Activated CD4-positive, CD25-positive, alpha-beta regulatory T cell treated with anti-CD3 and anti-CD28 coated beads, Interleukin-2, amount 50 U/mL, for 72 hours (primary cell): ENCODE data around the gene VANGL1.

Experiments
- DNase-seq: peaks from one replicate; pipeline ENCODE4 v3.0.0; 2021

Gene VANGL1

DNA sequence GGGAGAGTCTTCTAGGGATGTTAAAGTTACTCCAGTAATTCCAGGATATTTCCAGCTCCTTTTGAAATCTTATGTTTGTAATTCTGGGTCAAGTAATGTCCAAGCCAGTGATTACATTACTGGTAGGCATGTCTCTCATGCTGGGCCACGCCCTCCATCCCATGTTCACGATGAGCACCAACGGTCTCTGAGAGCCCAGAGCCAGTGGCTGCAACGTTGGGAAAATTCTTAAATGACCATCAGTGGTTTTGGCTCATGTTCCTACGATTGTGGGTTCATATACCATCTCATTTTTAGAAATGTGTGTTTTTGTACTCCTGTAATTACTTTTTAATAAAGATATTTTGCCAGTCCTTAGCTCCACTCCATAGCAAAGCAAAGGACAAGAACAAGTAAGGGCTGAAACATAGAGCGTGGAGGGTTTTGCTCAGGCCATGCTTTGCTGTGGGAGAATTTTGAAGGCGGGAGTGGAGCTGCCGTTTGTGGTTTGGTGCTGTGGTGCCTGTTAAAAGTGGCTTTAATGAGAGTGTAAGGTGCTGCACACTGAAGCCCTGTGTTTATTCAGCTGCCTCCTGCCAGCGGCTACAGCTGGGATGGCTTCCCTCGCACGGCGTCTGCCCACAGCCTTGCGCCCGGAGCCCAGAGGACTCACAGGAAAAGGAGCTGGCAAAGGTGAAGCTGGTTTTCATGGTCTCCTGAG lies 28.9 kb downstream of the VANGL1 start:
- no peak for DNase-seq

DNA sequence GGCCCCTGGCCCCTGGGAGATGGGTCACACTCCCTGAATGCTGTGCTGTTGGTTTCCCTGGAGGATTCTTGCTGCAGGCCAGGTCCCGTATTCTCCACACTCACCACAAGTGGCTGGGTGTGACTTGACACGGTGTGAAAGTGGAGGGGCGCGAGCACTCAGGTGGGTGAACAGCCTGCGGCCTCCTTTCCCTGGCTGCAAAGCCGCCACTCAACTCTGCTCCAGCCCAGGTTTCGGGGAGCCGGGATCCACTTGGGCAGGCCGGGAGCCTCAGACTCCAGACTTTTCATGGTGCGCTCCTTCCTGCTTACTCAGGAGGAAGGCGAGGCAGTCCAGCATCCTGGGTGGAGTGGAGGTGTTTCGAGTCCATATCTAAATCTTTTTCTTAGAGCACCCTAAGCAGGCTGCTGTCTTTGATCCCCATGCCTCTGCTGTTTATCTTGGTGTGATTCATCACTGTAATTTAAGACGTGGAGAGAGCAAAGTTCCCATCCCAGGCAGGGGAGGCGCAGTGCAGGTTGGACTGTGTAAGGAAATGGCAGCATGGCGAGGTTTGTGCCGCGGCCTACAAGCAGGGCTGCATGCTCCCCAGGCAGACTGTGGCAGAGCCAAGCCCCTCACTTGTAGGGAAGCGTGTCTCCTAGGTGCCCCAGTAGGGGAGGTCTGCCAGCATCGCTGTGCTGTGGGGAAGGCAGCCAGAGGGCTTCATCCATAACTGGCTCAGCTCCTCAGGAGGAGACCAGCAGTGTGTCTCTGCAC lies 29.6 kb downstream of the VANGL1 start:
- DNase-seq = no peak

DNA sequence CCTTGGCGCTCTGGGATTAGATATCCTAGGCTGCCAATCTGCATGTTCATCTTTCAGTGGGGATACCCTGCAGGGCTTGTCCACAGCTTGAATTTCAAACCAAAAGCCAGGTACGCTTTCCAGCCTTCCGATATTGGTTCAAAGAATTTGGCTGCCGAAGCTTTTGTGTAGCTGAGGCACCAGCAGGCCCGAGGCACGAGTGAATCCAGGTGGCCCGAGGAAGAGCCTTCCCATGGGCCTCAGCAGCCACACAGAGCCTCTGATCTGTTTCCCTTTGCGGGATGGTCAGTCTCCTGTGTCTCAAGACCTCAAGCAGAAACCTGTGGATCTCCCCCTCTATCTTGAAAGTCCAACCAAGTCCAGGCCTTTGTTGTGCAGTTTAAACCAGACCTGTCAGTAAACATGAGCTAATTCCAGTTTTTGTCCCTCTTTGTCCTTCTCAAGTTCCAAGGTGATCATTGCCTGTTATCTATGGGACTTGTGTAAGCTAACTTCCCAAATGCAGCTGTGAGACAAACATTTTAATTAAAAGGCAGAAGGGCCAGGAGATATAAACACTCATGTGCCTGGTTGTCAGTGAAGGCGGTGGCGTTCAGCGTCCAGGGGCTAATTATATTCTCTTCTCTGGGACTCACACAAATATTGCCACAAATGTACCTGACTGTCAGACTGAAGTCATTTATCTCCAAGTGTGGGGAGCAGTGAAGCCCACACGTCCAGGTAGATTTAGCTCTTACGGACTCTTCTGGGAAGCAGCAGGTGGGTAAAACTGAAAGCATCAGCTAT lies 30.6 kb downstream of the VANGL1 start:
- DNase-seq = no peak

DNA sequence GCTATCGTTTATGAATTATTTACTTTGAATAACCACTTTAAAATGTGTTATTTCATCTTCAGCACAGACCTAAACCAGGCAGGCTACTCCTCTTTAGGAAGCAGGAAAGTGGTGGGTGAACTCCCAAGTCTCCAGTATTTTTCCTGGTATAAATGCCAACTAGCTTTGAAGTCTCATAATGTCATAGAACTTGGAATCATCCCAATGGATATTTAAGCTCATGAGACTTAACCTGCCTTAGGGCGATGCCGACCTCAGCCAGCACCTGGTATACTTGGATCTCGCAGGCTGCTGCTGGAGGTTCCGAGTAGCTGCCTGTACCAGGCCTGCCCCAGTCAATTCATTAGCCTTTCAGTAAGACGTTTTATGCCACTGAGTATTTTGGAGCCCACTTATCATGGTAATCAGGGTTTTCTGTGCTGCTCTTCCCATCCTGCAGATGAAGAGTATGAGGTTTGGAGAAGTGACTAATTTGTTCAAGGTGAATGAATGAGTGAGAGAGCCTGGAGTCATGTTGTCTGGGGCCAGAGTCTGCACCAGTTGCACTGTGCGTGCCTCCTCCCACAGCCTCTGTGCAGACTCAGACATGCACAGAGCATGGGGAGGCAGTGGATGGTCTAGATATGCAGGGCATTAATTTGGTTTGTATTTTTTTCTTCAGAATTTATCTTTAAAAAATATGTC lies 34.9 kb downstream of the VANGL1 start:
- DNase-seq = no peak

DNA sequence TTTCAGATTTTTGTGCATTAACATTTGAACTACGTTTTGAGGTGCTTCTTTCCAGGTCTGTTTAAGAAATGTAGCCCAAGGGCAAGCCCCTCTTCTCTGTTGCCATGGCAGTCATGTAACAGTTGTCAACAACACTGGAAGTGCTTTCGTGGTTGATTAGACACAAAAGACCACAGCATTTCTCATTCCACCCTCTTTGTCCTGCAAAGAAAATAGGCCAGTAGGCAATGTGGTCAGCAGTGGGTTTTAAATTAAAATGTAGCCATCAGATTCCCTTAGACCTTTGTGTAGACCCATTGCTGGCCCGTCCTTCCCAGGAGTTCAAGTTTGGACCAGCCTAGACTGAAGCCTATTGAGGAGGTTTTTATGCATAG lies 35.4 kb downstream of the VANGL1 start:
- no peak for DNase-seq

DNA sequence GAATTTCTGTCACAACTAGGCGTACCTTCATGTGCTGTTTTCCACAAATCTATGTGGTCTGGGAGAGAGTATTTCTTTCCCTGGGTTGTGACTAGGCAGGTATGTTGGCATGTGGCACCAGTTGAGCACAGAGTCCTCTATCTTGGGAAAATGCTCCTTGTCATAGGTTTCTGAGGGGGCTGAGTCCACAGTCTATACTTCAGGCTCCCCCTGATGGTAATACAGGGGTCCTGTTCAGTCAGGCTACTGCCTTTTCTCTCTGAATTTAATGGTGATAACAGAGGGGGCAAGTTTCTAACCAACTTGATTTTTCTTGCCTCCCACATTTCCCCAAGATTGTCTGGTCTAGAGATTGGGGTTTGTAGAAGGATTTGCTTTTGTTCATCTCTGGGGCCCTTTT lies 35.8 kb downstream of the VANGL1 start:
- no peak for DNase-seq

DNA sequence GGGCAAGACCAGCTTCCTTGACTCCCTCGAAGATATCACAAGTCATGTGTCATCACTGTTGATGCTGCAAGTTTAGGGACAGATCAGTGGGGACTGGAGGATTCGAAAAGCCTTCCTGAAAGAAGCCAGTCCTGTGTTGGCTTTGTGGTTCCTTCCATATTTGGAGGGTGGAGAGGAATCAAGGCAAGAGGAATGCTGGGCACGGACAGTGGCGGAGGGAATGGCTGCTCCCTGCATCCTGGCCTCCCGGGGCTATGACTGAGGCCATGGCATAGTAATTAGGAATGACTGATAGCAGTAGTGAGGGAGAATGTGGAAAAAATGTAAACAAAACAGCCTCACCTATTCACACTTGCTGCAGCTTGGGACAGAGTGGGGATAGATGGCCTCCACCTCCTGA lies 36.4 kb downstream of the VANGL1 start:
- no peak for DNase-seq

DNA sequence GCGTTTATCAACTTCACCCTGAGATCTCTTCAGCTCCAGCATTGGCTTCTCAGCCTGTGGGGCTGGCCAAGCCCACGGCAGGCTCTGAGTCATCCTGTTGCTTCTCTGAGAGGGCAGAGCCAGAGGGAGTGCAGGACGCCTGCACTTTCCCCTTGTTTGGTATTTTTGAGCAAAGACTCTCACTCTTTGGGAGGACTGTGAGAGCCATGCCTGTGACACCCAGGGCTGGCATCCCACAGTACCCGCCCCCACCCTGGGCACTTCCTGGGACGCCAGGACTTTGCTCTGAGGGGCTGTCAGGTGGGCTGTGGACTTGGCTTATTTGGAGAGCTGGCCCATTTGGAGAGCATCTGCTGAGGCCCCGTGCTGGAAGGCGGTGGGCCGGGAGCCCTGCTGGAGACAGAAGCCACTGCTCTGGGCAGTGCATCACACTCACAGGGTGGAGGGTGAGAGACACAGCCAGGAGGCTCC lies 37.4 kb downstream of the VANGL1 start:
- no peak for DNase-seq

DNA sequence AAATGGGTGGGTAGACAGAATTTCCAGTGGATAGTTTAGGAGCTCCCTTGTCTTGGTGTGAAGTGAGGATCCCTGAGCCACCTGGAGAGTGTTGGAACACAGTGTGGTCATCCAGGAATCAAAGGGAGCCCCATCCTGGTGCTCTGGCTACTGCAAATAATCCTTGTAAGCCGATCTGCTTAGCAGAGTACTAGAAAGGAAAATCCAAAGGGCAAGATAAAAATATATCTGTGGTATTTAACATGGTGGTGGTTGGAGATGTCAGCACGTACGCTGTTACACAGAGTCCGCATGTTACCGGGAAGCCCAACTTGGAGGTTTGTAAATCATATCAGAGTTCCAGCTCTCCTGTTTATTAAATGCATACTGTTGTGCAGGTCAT lies 39.0 kb downstream of the VANGL1 start:
- no peak for DNase-seq

DNA sequence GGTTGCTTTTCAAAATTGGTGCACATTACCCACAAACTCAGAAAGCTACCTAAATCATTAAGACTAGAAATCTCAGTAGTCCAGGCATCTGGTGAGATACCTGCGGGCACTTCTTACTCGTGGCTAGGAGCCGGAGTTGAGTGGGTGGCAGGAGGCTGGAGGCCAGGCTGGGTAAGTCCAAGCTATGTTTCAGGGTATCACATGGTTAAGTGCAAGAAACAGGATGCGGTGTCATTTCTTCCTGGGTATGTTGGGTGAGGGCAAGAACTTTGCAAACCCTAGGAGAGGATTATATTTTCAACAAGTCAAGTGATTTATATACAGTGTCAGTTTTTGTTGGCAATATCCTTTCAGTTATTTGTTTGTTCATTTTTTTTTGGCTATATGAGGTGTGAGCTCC lies 41.0 kb downstream of the VANGL1 start:
- no peak for DNase-seq

DNA sequence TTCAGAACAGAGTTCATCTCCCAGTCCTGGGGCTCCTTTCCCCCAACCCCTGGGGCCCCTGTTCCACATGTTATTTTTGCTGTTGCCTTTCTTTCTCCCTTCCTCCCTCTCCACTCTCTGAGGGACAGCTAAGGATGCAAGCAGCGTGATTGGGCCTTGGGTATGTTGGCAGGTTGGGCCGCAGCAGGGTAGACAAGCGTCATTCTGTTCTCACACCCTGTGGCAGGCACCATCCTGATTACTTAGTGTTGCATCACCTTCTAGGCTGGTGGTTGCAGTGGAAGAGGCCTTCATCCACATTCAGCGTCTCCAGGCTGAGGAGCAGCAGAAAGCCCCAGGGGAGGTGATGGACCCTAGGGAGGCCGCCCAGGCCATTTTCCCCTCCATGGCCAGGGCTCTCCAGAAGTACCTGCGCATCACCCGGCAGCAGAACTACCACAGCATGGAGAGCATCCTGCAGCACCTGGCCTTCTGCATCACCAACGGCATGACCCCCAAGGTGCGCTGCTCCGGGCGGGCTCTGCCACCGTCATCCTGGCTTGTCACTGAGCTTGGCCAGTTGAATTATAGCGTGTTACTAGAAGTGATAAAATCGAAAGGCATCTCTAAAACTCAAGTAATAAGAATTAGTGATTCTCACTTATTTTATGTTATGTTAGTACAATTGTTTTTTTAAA lies 43.4 kb downstream of the VANGL1 start:
- DNase-seq = no peak

DNA sequence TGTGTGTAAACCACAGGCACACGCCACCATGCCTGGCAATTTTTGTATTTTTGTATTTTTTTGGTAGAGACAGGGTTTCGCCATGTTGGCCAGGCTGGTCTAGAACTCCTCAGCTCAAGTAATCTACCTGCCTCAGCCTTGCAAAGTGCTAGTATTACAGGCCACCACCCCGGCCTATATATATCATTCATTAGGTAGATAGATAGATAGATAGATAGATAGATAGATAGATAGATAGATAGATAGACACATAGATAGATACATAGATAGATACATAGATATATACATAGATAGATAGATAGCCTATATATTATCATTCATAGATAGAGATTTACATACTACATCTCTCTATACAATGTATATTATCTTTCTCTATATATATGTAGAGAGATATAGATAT lies 46.0 kb downstream of the VANGL1 start:
- no peak for DNase-seq

DNA sequence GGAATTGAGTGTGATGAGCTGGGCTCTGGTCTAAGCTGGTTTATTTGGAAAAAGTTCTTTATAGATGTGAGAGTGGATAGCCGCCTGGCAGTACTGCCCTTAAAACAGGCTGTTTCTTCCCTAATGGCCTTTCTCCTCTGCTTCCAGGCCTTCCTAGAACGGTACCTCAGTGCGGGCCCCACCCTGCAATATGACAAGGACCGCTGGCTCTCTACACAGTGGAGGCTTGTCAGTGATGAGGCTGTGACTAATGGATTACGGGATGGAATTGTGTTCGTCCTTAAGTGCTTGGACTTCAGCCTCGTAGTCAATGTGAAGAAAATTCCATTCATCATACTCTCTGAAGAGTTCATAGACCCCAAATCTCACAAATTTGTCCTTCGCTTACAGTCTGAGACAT lies 49.2 kb downstream of the VANGL1 start:
- no peak for DNase-seq

DNA sequence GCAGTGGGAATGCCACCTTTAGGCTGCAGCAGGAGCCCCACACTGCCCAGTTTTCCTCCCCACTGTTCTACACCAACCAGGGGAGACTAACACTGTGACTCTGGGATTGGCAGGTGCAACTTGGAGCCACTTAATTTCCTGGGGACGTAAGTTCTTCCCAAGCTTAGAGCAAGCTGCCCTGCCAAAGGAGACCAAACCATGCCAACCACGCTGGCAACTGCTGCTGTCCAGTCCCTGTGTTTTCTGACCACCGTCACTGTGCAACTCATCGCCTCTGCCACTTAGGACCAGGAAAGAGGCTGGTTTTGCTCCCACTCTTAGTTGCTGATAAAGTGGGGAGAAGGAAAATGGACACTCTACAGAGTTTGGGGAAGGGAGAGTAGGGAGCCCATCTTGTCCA lies 50.5 kb downstream of the VANGL1 start:
- no peak for DNase-seq

DNA sequence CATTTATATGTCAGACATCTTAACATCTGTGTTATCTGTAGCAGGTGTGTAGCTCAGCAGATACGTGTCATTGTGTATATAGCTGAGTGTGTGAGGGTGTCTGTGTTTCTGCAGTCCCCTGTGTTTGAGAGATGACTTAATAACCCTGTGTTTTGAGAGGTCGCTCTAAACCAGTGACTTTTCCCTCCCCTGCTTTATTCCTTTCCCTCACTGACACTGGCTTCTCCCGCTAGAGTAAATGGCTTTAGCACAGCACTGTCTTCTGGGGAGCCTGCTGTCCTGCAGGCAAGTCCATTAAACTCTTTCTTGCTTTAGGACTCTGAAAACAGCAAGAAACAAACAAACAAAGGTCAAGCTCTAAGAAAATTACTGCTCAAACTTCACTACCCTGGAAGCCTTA lies 53.0 kb downstream of the VANGL1 start:
- DNase-seq = no peak

DNA sequence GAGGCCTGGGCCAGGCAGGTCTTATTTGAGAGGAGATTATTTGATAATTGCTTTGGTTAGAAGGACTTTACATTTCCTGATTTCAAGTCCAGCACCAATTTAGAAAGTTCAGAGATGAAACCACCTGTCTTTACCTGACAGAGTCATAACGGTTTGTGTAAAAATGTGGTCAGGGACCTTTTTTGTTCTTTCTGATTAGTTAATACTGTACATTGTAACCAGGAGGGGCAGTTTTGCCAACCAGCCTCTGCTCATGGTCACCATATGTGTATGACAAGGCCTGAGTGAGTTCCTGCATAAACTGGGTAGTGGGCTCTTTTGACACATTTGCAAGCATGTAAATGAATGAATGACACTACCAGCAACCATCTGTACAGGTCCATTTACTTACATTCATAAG lies 55.8 kb downstream of the VANGL1 start:
- DNase-seq = no peak

DNA sequence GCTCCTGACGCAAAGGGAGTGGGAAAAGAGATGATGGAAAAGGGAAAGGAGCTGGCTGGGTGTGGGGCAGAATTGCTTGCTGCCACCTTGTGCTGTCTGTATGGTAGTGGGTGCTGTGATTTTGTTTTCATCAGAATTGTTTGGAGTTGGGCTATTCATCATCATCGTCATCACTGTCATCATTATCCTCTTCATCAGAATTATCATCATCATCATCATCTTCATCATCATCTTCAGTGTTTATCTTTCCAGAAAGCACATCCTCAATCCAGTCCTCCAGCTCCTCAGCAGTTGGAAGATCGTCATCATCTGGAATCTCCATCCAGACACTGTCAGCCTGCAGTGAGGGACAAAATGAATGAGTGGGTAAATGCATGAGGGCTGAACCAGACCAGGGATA lies 59.3 kb downstream of the VANGL1 start:
- no peak for DNase-seq

DNA sequence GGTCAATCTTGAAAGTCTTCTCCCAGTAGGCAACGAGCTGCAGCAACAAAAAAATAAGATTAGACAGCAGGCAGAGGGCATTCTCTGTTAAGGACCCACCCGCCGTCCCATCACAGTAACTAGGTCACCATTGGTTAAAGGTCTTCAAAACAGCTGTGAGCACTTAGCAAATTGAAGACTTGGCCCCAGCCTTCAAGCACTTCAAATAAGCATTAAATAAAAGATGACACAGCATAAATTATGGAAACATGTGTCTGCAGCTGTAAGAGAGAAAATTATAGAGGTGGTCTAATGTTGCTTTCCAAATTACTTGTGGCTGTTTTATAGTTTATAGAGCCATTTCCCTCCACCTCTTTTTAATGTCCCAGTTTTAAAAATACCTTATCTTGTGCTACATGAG lies 61.2 kb downstream of the VANGL1 start:
- no peak for DNase-seq

DNA sequence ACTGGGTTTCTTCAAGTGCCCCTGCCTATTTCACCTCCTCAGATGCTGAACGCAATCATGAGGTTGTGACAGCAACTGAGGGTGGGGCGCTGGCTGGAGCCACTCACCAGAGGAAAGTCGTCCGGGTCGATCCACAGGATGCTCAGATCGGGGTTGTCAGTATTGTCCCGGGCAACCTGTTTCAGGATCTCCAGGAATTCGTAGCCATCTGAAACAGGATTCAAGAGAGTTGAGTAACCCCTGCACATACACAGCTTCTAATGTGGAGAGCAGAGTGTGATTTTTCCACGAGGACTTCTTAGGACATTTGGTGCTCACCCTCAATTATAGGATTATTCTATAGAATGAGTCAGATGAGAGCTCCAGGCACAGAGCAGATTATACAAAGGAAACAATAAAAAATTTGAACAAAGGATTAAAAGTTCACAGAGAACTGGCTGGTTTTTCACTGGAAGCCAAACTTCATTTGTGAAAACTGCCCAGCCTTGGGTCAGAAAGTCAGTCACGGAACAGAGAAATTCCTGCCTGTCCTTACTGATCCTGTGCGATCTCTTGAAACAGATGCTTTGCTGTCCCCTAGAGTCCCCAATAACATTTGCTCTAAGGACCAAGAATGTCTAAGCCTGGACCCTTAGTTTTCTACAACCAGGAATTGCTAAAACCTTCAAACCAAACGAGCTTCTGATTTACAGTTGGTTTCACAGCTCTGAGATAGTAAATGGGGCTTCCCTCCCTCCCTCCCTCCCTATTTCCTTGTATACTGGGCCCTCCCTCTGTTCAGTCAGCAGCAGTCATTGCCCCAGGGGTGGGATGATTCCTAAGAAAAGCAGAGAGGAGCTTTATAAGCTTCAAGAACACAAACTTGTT lies 63.5 kb downstream of the VANGL1 start:
- DNase-seq = no peak

DNA sequence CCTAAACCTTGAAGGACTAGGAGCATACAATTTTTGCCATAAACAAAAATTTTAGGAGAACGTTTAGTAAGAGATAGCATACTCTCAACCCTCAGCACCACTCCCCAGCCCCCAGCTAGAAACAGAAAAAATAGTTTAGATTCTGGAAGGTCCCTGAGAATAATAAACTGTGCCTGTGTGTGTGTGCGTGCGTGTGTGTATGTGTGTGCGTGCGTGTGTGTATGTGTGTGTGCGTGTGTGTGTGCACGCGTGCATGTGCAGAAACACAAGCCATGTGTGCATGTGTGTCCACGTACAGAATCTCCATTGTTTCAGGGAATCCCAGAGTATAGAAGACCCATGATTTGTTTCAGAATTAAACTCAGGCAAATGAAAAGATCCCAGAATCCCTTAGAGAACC lies 64.2 kb downstream of the VANGL1 start:
- DNase-seq = no peak

DNA sequence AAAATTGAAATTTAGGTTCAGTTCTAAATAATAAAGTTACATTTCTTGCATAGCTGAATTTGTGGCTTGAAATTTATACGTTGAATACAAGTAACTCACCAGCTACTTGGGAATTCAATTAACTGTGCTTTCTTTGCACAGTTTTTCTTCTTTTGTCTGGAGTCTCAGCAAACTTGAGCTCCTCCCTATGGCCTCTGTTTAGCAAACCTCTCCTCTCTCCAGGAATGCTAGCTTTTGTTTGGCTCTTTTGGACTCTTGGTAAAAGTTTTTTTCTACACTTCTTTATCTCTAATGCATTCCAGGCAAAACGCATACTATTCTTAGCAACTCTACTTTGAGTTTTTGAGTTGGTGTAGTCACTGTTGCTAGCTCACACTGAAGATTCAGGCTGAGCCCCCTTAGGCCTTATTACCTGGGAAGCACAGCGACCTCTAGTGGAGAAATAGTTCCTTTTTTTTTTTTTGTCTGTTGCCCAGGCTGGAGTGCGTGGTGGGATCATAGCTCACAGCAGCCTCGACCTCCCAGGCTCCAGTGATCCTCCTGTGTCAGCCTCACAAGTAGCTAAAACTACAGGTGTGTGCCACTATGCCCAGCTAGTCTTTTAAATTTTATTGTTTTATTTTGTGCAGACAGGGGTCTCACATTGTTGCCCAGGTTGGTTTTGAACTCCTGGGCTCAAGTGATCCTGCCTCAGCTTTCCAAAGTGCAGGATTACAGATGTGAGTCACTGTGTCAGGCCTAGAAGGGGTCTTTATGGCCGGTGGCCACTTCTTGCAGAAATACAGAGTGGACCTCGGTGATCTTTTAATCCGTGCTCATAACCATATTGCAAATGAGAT lies 65.0 kb downstream of the VANGL1 start:
- DNase-seq = no peak
